C4-2B (cell line): ENCODE measurements around the gene PLCZ1.

Source experiments
- ZFX ChIP-seq: fragments of 450-650 bp; IDR thresholded peaks from 2 replicates; pipeline ENCODE4 v1.6.1; 2017
- TF ChIP-seq, protein P1 (sequence below): fragments of 450-650 bp; conservative IDR thresholded peaks from 2 replicates; pipeline ENCODE4 v1.5.1; 2017; ENCODE audit warnings: mild to moderate bottlenecking

DNA sequence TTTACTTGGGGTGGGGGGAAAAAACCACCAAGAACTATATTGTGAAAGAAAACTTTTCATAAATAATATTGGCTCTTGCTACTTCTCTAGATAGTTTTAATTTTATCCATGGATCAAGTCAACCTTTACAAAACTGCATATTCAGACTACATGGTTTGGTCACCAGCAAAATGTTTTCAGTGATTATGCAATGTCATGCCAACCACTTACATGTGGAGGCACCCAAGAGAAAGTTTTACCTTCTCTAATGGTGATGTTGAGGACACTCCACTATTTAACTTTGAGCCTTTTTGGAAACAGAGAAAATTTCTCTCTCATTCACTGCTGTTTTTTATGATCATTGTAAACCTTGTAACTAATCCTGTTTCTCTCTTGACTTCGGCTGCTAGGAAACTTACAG is 21.6 kb downstream of the PLCZ1 start:
- TF ChIP-seq, protein P1, sequence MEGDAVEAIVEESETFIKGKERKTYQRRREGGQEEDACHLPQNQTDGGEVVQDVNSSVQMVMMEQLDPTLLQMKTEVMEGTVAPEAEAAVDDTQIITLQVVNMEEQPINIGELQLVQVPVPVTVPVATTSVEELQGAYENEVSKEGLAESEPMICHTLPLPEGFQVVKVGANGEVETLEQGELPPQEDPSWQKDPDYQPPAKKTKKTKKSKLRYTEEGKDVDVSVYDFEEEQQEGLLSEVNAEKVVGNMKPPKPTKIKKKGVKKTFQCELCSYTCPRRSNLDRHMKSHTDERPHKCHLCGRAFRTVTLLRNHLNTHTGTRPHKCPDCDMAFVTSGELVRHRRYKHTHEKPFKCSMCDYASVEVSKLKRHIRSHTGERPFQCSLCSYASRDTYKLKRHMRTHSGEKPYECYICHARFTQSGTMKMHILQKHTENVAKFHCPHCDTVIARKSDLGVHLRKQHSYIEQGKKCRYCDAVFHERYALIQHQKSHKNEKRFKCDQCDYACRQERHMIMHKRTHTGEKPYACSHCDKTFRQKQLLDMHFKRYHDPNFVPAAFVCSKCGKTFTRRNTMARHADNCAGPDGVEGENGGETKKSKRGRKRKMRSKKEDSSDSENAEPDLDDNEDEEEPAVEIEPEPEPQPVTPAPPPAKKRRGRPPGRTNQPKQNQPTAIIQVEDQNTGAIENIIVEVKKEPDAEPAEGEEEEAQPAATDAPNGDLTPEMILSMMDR = no peak
- TF ChIP-seq ZFX = no peak
